GM18526 (cell line): ENCODE results near the gene RIMBP2.

Experiments used
- POLR2A ChIP-seq: IDR thresholded peaks from 3 replicates; pipeline ENCODE4 v1.6.1; 2011; ENCODE audit not compliant: insufficient read length; ENCODE audit errors: extremely low read depth

The RIMBP2 gene

GRCh38 chr12:130530429-130530828, 185.7 kb downstream of the RIMBP2 start:
- TF ChIP-seq POLR2A: no peak

GRCh38 chr12:130529781-130530180, 186.3 kb downstream of the RIMBP2 start:
- no peak for TF ChIP-seq POLR2A

- TF ChIP-seq POLR2A: no peak
Measured at GRCh38 chr12:130527239-130527638, 188.9 kb downstream of the RIMBP2 start.

GRCh38 chr12:130526813-130527212, 189.3 kb downstream of the RIMBP2 start:
- TF ChIP-seq POLR2A: no peak

GRCh38 chr12:130525384-130526172, 190.5 kb downstream of the RIMBP2 start:
- no peak for TF ChIP-seq POLR2A

GRCh38 chr12:130524759-130525158, 191.3 kb downstream of the RIMBP2 start:
- TF ChIP-seq POLR2A: no peak

- TF ChIP-seq POLR2A: no peak
Measured at GRCh38 chr12:130523863-130524614, 192.1 kb downstream of the RIMBP2 start.

- TF ChIP-seq POLR2A: no peak
Measured at GRCh38 chr12:130523208-130523607, 192.9 kb downstream of the RIMBP2 start.

- TF ChIP-seq POLR2A: no peak
Measured at GRCh38 chr12:130522244-130522834, 193.8 kb downstream of the RIMBP2 start.

- TF ChIP-seq POLR2A: no peak
Measured at GRCh38 chr12:130521375-130522124, 194.5 kb downstream of the RIMBP2 start.

- TF ChIP-seq POLR2A: no peak
Measured at GRCh38 chr12:130520784-130521183, 195.3 kb downstream of the RIMBP2 start.

- no peak for TF ChIP-seq POLR2A
Measured at GRCh38 chr12:130517588-130517987, 198.5 kb downstream of the RIMBP2 start.

- TF ChIP-seq POLR2A: no peak
Measured at GRCh38 chr12:130514149-130514551, 201.9 kb downstream of the RIMBP2 start.

GRCh38 chr12:130513556-130513955, 202.5 kb downstream of the RIMBP2 start:
- TF ChIP-seq POLR2A: no peak

GRCh38 chr12:130511285-130511684, 204.8 kb downstream of the RIMBP2 start:
- TF ChIP-seq POLR2A: no peak
